Naive thymus-derived CD8-positive, alpha-beta T cell (primary cell): ENCODE measurements around the gene SYNPO. TPM values are rescaled to one million over a fixed set of nuclear protein-coding genes. Genes with fewer than 3 reads are reported as not detected.
A peak's percentile ranks its signal among the peaks of the same experiment; 100 is the strongest.

Source experiments
- ATAC-seq, 2 donors: fragments of 150-1000 bp; cut with Tn5 transposase in 1 of 2; sonication (Bioruptor Pico), chemical (Tn5 transposase) in 1 of 2; 1 replicate in 1 of 2; 2 replicates in 1 of 2; pipeline ENCODE4 v1.10.0; 2021; ENCODE audit warnings: mild to moderate bottlenecking in 2 of 2, moderate library complexity in 2 of 2
- POLR2A ChIA-PET: fragments of 350-600 bp; sonication (Branson Sonifier 250); formaldehyde crosslinking; loops from one replicate; lab custom pipeline; 2021; ENCODE audit warnings: antibody characterized with exemption; lab: Charles Lee
- DNase-seq, 10 donors: peaks; one replicate each; pipeline versions ENCODE4 v3.0.0 to v3.0.0-alpha.2; 2020 to 2022
- H3K27ac Mint-ChIP-seq, 10 donors: one replicate each; pipeline ENCODE4 v1.8.0; 2020 to 2022; ENCODE audit warnings: mild to moderate bottlenecking in 10 of 10, mixed read lengths in 10 of 10, moderate library complexity in 4 of 10, inconsistent platforms in 1 of 10
- H3K27me3 Mint-ChIP-seq, 5 donors: one replicate each; pipeline ENCODE4 v1.8.0; 2021 to 2022; ENCODE audit warnings: mixed read lengths in 5 of 5
- H3K36me3 Mint-ChIP-seq, 3 donors: one replicate each; pipeline ENCODE4 v1.8.0; 2020 to 2022; ENCODE audit warnings: mixed read lengths in 3 of 3, mild to moderate bottlenecking in 2 of 3, inconsistent platforms in 1 of 3
- H3K4me1 Mint-ChIP-seq, 4 donors: one replicate each; pipeline ENCODE4 v1.8.0; 2021 to 2022; ENCODE audit warnings: mixed read lengths in 4 of 4
- H3K4me3 Mint-ChIP-seq, 10 donors: one replicate each; pipeline ENCODE4 v1.8.0; 2020 to 2022; ENCODE audit warnings: mild to moderate bottlenecking in 10 of 10, mixed read lengths in 10 of 10, moderate library complexity in 6 of 10, inconsistent platforms in 1 of 10
- H3K9me3 Mint-ChIP-seq, 9 donors: one replicate each; pipeline ENCODE4 v1.8.0; 2020 to 2022; ENCODE audit warnings: mixed read lengths in 9 of 9, mild to moderate bottlenecking in 3 of 9, inconsistent platforms in 1 of 9, moderate library complexity in 1 of 9
- polyA plus RNA-seq, 3 donors: library from polyadenylated mRNA; unstranded; fragments of 300-500 nt; fragmentation: Illumina TruSeq; gene quantifications; one replicate each; pipeline ENCODE4 v1.2.3, GENCODE V29; 2021
- total RNA-seq, 8 experiments: library from RNA in 2 of 8; stranded (reverse) in 2 of 8; gene quantifications; one replicate each; pipeline ENCODE4 v1.2.3 and lab custom pipeline; 2021 to 2026

The SYNPO gene, protein sequence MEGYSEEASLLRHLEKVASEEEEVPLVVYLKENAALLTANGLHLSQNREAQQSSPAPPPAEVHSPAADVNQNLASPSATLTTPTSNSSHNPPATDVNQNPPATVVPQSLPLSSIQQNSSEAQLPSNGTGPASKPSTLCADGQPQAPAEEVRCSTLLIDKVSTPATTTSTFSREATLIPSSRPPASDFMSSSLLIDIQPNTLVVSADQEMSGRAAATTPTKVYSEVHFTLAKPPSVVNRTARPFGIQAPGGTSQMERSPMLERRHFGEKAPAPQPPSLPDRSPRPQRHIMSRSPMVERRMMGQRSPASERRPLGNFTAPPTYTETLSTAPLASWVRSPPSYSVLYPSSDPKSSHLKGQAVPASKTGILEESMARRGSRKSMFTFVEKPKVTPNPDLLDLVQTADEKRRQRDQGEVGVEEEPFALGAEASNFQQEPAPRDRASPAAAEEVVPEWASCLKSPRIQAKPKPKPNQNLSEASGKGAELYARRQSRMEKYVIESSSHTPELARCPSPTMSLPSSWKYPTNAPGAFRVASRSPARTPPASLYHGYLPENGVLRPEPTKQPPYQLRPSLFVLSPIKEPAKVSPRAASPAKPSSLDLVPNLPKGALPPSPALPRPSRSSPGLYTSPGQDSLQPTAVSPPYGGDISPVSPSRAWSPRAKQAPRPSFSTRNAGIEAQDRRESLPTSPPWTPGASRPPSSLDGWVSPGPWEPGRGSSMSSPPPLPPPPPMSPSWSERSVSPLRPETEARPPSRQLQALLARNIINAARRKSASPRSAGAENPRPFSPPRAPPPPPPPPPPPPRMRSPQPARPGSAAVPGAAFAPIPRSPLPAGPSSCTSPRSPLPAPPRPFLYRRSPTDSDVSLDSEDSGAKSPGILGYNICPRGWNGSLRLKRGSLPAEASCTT
- total RNA-seq (under 1 TPM; 0.71 to 0.83 TPM), polyA plus RNA-seq (not detected), total RNA-seq (lab: John Stamatoyannopoulos, UW) (0 to 0.09 (median 0.04) reads per million in 6 experiments)

DNA sequence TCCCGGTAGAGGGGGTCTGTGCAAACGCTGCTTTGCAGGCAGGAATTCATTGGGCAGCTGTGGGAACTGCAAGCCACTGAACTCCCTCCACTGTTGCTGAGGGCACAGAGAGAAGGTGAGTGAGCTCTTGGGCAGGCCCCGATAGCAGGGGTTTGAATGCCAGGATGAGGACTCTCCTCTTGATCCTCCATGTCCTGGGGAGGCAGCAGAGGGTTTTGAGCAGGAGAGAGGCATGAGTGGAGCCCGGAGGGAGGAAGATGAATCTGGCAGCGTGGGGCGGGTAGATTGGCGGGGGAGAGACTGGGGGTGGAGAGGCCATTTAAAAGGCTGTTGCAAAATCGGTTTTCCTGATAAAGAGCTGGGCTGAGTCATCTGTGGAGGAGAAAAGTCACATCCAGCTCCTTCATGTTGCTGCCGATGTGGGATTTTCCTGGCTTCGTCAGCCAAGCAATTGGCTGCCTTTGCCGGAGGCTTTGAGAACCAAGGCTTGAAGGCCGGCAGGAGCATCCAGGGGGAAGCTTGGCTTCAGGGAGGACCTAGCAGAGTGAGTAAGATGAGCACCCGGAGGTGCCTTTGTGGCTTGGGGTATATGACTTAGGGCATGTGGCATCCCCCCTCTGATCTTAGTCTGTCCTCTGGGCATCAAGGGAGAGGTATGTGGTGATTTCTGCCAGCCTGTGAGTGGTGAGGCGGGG lies at the start of gene SYNPO:
Gene SYNPO, plus strand, starts transcription at position 350 of the 695 bp plus-strand sequence. CDS start 7,616 bp downstream, outside the sequence.
- ATAC-seq (no peak), DNase-seq (no peak)
- H3K4me1 Mint-ChIP-seq: no peaks in the 10 kb centered on the region
- no peak within 1 kb of the TSS for H3K27ac Mint-ChIP-seq
- POLR2A ChIA-PET: no interaction called here
- no peak within 1 kb of the TSS for H3K4me3 Mint-ChIP-seq
- no peaks in the 10 kb centered on the region for H3K36me3 Mint-ChIP-seq
- H3K9me3 Mint-ChIP-seq: no peaks in the 10 kb centered on the region
- peaks cover 4 to 30% (median 15%) of the 10 kb centered on the region in 5 donors for H3K27me3 Mint-ChIP-seq

DNA sequence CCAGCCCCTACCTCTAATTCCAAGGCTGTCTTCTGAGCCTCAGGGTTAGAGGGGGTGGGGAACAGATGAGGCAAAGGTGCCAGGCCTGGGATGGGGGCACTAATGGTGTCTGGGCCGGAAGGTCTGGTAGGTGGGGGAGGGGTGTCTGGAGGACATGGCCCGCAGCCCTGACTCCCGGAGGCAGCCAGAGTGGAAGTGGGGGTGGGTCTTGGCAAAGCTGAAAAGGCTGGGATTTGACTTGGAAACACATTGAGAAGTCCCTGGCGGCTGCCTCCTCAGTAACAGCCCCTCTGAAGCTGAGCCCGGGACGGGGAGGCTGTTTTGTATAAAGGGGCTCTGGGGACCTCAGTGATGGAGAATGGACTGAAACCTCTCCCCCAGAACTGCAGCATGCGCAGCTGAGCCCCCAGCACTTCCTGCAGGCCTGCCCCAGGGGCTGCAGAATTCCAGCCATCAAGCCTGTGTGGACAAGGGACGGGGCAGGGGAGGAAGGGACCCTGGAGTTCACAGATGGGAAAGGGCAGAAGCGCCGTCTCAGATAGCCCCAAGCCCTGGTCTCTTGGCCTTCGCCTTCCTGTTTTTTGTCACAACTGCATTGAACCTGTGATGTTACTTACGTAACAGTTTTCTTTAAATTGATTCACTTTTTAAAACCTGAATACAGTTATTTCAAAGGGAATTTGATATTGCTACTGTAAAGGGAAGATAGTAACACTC lies 49.3 kb upstream of the SYNPO start:
- POLR2A ChIA-PET: no interaction called here
- Mint-ChIP-seq H3K36me3 (no peaks in the 10 kb centered on the region), H3K4me3 (no peak overlapping the region), H3K9me3 (no peaks in the 10 kb centered on the region), H3K4me1 (no peaks in the 10 kb centered on the region), H3K27ac (no peak overlapping the region), H3K27me3 (peaks cover 0 to 4% (median 3%) of the 10 kb centered on the region in 5 donors)
- DNase-seq: no peak
- ATAC-seq: no peak

DNA sequence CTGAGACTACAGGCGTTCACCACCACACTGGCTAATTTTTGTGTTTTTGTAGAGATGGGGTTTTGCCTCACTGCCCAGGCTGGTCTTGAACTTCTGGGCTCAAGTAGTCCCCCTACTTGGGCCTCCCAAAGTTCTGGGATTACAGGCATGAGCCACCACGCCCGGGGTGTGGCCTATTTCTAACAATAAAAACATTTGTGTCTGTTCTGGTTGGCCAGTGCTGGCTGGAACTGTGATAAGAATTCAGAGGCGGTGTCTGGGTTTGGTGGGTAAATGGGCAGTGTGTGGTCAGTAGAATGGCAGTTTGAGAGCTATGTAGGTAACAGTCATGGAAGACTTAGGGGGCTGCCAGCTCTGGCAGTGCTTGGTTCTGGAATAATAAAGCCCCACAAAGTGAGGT lies 46.9 kb upstream of the SYNPO start:
- no peak for ATAC-seq
- H3K27ac Mint-ChIP-seq: peak overlapping the region in 1 of 10 donors; percentile 1
- DNase-seq: no peak
- no peaks in the 10 kb centered on the region for H3K4me1 Mint-ChIP-seq
- H3K9me3 Mint-ChIP-seq: no peaks in the 10 kb centered on the region
- POLR2A ChIA-PET: no interaction called here
- H3K4me3 Mint-ChIP-seq: no peak overlapping the region
- no peaks in the 10 kb centered on the region for H3K36me3 Mint-ChIP-seq
- peaks cover 0 to 4% (median 3%) of the 10 kb centered on the region in 5 donors for H3K27me3 Mint-ChIP-seq

DNA sequence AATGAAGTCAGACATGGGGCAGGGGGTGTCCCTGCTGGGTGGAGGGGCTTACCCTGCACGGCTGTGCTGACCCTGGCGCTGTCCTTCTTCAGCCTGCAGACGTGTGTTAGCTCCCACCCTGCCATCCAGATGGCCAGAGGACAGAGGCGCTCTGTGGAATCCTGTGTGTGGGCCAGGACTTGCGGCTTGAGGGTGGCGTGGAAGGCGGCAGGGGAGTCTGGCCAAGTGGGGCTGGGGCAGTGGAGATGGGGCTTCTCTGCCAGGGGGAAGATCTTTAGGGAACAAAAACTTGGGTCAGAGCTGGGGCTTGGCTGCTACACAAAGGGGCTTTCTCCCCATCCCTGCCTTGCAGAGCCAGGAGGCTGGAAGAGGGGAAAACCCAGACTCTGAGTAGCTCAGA lies 46.5 kb upstream of the SYNPO start:
- POLR2A ChIA-PET: no interaction called here
- Mint-ChIP-seq H3K36me3 (no peaks in the 10 kb centered on the region), H3K4me1 (no peaks in the 10 kb centered on the region), H3K27ac (no peak overlapping the region), H3K9me3 (no peaks in the 10 kb centered on the region), H3K27me3 (peaks cover 0 to 4% (median 3%) of the 10 kb centered on the region in 5 donors), H3K4me3 (no peak overlapping the region)
- no peak for DNase-seq
- ATAC-seq: no peak

DNA sequence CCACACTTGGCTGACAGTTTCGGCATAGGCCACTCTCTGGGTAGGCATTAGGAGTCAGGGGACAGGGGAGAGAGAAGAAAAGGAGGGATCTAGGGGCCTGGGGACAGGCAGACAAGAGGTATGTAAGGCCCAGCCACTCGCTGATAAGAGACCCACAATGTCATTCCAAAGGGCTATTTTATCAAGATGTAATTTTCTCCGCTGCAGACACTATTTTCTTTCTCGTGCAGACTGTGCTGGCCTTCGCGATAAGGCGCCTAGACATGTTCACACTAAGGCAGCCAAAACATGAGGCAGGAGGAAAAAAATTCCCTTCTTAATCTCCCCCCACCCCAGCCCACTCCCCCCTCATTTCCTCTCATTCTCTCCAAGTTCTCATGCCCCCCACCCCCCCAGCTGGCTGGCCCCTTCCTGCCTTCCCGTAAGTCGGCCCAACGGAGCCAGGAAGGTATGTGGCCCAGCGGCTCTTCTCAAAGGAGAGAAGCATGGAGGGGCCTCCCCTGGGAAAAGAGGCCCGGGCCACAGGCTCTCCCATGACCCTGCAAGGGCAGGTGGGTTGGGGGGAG lies 44.9 kb upstream of the SYNPO start:
- no peak overlapping the region for H3K27ac Mint-ChIP-seq
- H3K4me3 Mint-ChIP-seq: no peak overlapping the region
- no peaks in the 10 kb centered on the region for H3K4me1 Mint-ChIP-seq
- no peaks in the 10 kb centered on the region for H3K36me3 Mint-ChIP-seq
- POLR2A ChIA-PET: no interaction called here
- peaks cover 0 to 3% (median 1%) of the 10 kb centered on the region in 5 donors for H3K27me3 Mint-ChIP-seq
- ATAC-seq: no peak
- DNase-seq: no peak
- H3K9me3 Mint-ChIP-seq: no peaks in the 10 kb centered on the region

DNA sequence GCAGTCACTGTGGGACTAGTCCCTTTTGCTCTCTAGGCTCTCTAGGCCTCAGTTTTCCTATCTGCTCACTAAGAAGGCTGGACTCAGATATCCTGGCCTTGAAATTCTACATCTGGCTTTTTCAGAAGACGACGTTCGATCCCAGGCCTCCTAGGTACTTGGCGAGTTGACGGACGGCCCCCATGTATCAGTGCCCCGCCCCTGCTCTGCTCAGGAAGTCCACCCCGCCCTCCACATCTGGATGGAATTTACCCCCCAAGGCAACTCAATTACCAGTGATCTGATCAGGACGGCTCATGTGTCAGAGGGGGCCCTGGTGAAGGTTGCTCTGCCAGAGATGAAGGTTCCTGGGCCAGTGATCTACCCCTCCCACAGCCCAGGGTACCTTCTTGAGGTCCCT lies 44.1 kb upstream of the SYNPO start:
- Mint-ChIP-seq H3K9me3 (no peaks in the 10 kb centered on the region), H3K4me3 (no peak overlapping the region), H3K27me3 (peaks cover 0 to 3% (median 1%) of the 10 kb centered on the region in 5 donors), H3K27ac (no peak overlapping the region), H3K36me3 (no peaks in the 10 kb centered on the region), H3K4me1 (no peaks in the 10 kb centered on the region)
- POLR2A ChIA-PET: no interaction called here
- DNase-seq (no peak), ATAC-seq (no peak)

DNA sequence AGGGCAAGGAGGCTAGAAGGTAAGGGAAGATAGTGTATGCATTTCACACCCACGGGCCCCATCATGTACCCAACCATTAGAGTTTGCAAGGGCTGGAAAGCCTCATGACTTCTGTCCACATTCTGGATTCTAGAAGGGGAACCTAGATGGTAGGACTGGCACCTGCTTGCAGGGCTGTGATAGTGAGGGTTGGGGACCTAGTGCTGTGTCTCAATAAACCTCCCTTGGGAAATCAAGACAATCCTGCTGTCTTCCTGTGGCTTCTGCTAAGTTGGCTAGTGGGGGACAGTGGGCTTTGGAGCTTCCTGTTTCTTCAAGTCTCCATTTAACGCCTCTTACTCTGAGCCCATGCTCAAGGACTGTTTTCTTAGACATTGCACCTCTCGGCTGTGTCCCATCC lies 43.6 kb upstream of the SYNPO start:
- no peak overlapping the region for H3K27ac Mint-ChIP-seq
- H3K4me3 Mint-ChIP-seq: no peak overlapping the region
- no peak for ATAC-seq
- H3K9me3 Mint-ChIP-seq: no peaks in the 10 kb centered on the region
- no peaks in the 10 kb centered on the region for H3K36me3 Mint-ChIP-seq
- H3K4me1 Mint-ChIP-seq: no peaks in the 10 kb centered on the region
- no peak for DNase-seq
- POLR2A ChIA-PET: no interaction called here
- H3K27me3 Mint-ChIP-seq: peaks cover 0 to 3% (median 1%) of the 10 kb centered on the region in 5 donors

DNA sequence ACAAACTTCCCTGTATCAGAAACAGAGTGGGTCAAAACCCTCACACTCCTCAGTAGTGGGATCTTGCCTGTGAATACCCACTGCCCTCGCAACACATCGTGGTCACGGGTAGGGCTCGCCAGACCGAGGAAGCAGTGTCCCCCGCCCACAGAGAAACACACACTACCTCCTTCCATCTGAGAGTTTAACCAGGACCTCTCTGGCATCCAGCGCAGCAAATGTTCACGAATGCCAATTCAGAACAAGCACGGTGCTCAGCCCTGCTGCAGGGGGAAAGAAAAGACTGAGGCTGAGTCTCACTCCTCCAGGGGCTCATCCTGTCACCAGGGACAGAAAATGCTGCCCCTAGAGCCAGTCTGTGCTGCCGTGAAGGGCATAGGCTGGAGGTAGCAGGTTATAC lies 42.5 kb upstream of the SYNPO start:
- Mint-ChIP-seq H3K4me1 (no peaks in the 10 kb centered on the region), H3K27ac (peak overlapping the region in 1 of 10 donors; percentile 57), H3K4me3 (no peak overlapping the region), H3K36me3 (no peaks in the 10 kb centered on the region), H3K27me3 (peaks cover 0 to 6% (median 1%) of the 10 kb centered on the region in 5 donors), H3K9me3 (no peaks in the 10 kb centered on the region)
- DNase-seq (no peak), ATAC-seq (no peak)
- POLR2A ChIA-PET: no interaction called here

DNA sequence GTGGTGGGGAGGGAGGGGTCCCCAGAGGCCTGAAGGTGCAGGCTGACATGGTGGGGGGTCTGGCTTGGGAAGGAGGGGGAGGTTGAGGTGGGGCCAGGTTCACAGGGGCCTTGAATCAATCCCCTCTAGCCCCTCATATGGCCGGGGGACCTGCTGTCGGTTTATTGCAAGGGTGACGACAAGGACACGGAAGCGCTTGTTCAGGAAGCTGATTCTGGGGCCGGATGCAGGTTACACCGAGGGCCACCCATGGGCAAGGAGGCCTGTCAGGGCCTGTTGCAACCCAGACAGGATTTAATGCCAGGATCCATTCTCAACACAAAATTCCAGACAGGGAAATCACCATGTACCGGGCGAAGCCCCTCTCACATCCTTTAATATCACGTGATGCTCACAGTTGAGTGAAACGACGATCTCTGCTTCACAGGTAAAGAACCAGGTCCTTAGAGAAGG lies 41.6 kb upstream of the SYNPO start:
- Mint-ChIP-seq H3K36me3 (no peaks in the 10 kb centered on the region), H3K4me1 (no peaks in the 10 kb centered on the region), H3K4me3 (no peak overlapping the region), H3K27ac (no peak overlapping the region), H3K9me3 (no peaks in the 10 kb centered on the region), H3K27me3 (peaks cover 0 to 6% (median 1%) of the 10 kb centered on the region in 5 donors)
- POLR2A ChIA-PET: no interaction called here
- DNase-seq (no peak), ATAC-seq (no peak)

DNA sequence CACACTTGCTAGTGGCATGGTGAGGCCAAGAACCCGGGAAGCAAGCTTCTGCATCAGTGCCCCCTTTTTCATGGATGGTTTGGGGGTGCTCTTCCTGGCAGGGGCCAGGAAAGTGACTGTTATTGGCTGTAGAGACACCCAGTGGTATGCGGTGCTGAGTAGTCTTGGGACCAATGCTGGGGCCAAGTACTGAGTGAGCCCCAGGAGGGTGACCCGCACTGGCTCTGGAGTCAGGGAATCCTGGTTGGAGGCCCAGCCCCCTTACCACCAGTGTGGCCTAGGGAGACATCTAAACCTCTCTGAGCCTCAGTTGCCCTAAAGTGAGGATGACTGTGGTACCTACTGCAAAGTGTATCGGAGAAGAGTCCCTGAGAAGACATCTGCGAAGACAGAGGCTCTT lies 41.2 kb upstream of the SYNPO start:
- POLR2A ChIA-PET: no interaction called here
- Mint-ChIP-seq H3K9me3 (no peaks in the 10 kb centered on the region), H3K4me3 (no peak overlapping the region), H3K4me1 (no peaks in the 10 kb centered on the region), H3K27me3 (peaks cover 0 to 6% (median 1%) of the 10 kb centered on the region in 5 donors), H3K36me3 (no peaks in the 10 kb centered on the region), H3K27ac (no peak overlapping the region)
- DNase-seq: no peak
- ATAC-seq: no peak

DNA sequence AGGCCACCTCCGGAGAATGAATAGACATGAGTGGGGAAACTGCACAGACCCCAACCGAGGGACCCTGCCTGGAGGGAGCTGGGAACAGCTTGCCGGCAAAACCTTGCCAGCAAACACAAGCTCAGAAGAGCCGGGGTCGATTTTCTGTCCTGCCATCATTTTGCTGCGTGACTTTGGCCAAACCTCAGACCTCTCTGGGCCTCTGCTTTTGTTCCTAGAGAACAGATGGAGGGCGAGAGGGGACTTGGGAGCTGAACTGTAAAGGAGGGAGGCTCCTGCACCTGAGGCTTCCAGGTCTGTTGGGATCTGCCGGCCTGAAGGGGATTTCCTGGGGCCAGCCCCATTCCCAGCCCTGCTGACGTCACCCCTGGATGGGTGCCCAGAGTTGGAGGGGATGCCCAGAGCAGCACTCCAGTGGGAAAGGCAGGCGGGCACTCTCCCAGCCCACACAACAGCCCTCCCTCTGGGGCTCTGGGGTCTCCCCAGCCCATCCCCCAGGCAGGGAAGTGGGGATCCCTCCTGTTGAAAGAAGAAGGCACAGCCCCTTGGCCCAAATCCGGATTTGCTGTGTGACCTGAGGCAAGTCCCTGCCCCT lies 40.4 kb upstream of the SYNPO start:
- no peaks in the 10 kb centered on the region for H3K9me3 Mint-ChIP-seq
- POLR2A ChIA-PET: no interaction called here
- DNase-seq: no peak
- H3K4me1 Mint-ChIP-seq: no peaks in the 10 kb centered on the region
- H3K27me3 Mint-ChIP-seq: peaks cover 0 to 6% (median under 1%) of the 10 kb centered on the region in 5 donors
- no peak overlapping the region for H3K4me3 Mint-ChIP-seq
- ATAC-seq: no peak
- H3K36me3 Mint-ChIP-seq: no peaks in the 10 kb centered on the region
- no peak overlapping the region for H3K27ac Mint-ChIP-seq
